Activated CD4-positive, CD25-positive, alpha-beta regulatory T cell (primary cell): Measurements from ENCODE around the gene CTXN1.
A peak's percentile ranks its signal among the peaks of the same experiment; 100 is the strongest.
"Not testable (repeated sequence)": the region's sequence is repeated elsewhere in the genome, so short reads cannot be mapped to it uniquely, and the experiment has no call there.

Experiments
- DNase-seq, 4 experiments: peaks; one replicate each; lab custom pipeline; 2025; lab: John Stamatoyannopoulos, UW

Gene CTXN1

GRCh38 chr19:7925171-7925851 lies 624 bp downstream of the CTXN1 start:
- peak; percentile 63 to 71 (median 68) for DNase-seq

GRCh38 chr19:7924651-7925170 lies 1.2 kb downstream of the CTXN1 start:
- DNase-seq, result no peak

GRCh38 chr19:7924241-7924640 lies 1.7 kb downstream of the CTXN1 start:
- DNase-seq, result no peak

- DNase-seq, result no peak
Measured at GRCh38 chr19:7923295-7924191, 2.4 kb downstream of the CTXN1 start.

GRCh38 chr19:7922836-7923195 lies 3.1 kb downstream of the CTXN1 start:
- DNase-seq, result no peak

- DNase-seq, result no peak
Measured at GRCh38 chr19:7921967-7922835, 3.7 kb downstream of the CTXN1 start.

GRCh38 chr19:7921302-7921966 lies 4.5 kb downstream of the CTXN1 start:
- no peak for DNase-seq

- DNase-seq, result peak; percentile 99 to 100 (median 100)
Measured at GRCh38 chr19:7920519-7921301, 5.2 kb downstream of the CTXN1 start.

- DNase-seq, result peak; percentile 91 to 95 (median 92)
Measured at GRCh38 chr19:7919610-7920518, 6.1 kb downstream of the CTXN1 start, which contains the start of gene SNAPC2. Gene SNAPC2, plus strand, starts transcription at chr19:7920338. Its CDS starts 29 bp downstream, at chr19:7920367.

GRCh38 chr19:7918615-7919421 lies 7.1 kb downstream of the CTXN1 start:
- DNase-seq, result no peak

GRCh38 chr19:7918062-7918614 lies 7.8 kb downstream of the CTXN1 start:
- not testable (repeated sequence) for DNase-seq

- peak in 3 of 4 experiments; percentile 19 to 36 (median 33) for DNase-seq
Measured at GRCh38 chr19:7917267-7918061, 8.5 kb downstream of the CTXN1 start.

- no peak for DNase-seq
Measured at GRCh38 chr19:7916955-7917266, 9.0 kb downstream of the CTXN1 start.

GRCh38 chr19:7916103-7916954 lies 9.6 kb downstream of the CTXN1 start:
- peak in 2 of 4 experiments; percentile 29 to 36 for DNase-seq

GRCh38 chr19:7915250-7916102 lies 10.5 kb downstream of the CTXN1 start:
- DNase-seq, result no peak

- no peak for DNase-seq
Measured at GRCh38 chr19:7914598-7915045, 11.3 kb downstream of the CTXN1 start, which contains the start of gene TGFBR3L. Gene TGFBR3L, plus strand, starts transcription at chr19:7914830.
